ENCODE data around the gene MAP3K4. TPM values are rescaled to one million over a fixed set of nuclear protein-coding genes. Genes with fewer than 3 reads are reported as not detected.
"Not testable (repeated sequence)": the region's sequence is repeated elsewhere in the genome, so short reads cannot be mapped to it uniquely, and the experiment has no call there.

MAP3K4 gene
- total RNA-seq, 1 experiment from 2014 or later, result 54.3 TPM

DNA sequence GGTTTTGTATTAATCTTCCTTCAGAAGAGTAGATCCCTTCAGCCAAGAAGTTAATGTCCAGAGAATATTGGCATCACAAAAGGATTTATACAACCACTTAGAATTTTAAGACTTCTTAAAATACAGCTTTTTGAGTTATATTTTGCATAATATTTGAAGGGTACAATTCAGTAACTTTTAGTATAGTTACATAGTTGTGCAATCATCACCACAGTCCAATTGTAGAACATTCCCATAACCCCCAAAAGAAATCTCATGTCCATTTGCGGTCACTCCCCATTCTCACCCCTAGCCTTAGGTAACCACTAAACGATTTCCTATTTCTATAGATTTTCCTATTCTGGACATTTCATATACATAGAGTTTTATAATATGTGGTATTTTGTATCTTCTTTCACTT is 126.4 kb downstream of the MAP3K4 start:
- H3K56ac ChIP-seq (ENCODE audit: insufficient read length, low read depth, low read length), result no peak overlapping the region
- peaks cover 59 to 90% (median 85%) of the 10 kb centered on the region in 3 experiments for H3K36me3 Mint-ChIP-seq (ENCODE audit: insufficient read depth in 1 of 3, low read depth in 3 of 3)

DNA sequence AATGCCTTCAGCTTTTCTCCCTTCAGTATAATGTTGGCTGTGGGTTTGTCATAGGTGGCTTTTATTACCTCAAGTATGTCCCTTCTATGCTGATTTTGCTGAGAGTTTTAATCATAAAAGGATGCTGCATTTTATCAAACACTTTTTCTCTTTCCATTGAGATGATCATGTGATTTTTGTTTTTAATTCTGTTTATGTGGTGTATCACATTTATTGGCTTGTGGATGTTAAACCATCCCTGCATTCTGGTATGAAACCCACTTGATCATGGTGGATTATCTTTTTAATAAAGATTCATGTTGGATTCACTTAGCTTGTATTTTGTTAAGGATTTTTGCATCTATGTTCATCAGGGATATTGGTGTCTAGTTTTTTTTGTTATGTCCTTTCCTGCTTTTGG is 131.8 kb downstream of the MAP3K4 start:
- H3K27ac Mint-ChIP-seq, result not testable (repeated sequence)

More for the DNA sequence above, 126.4 kb downstream of the MAP3K4 start:
- Histone ChIP-seq H3K27me3 (ENCODE audit: insufficient read depth, low read length) (no peaks in the 10 kb centered on the region), H3K18ac (ENCODE audit: insufficient read length, low read depth, low read length) (no peak overlapping the region), H2BK120ac (ENCODE audit: low read depth, low read length, poor library complexity, severe bottlenecking) (no peak overlapping the region), H3K27ac (ENCODE audit: insufficient read length, low read depth, low read length) (no peak overlapping the region), H2AK5ac (ENCODE audit: insufficient read length, low read length) (no peak overlapping the region), H2AFZ (ENCODE audit: low read length) (no peak overlapping the region), H3K23ac (ENCODE audit: insufficient read length, low read depth, low read length) (no peak overlapping the region), H3K4me2 (ENCODE audit: insufficient read depth, insufficient read length, low read length) (no peak overlapping the region), H2BK5ac (ENCODE audit: insufficient read length, low read length) (no peak overlapping the region), H4K20me1 (ENCODE audit: control insufficient read depth, insufficient read depth, insufficient read length) (no peaks in the 10 kb centered on the region), H3T11ph (ENCODE audit: low read length) (no peak overlapping the region), H3K79me2 (ENCODE audit: insufficient read depth, low read length) (no peaks in the 10 kb centered on the region), H3K4ac (ENCODE audit: low read depth, low read length) (no peak overlapping the region), H2BK12ac (ENCODE audit: insufficient read length, low read depth, low read length) (no peak overlapping the region), H3K9ac (ENCODE audit: extremely low read depth, insufficient read length, low read length) (no peak overlapping the region), H4K5ac (ENCODE audit: insufficient read length, low read depth, low read length) (no peak overlapping the region), H2BK15ac (ENCODE audit: low read depth, low read length) (no peak overlapping the region), H4K8ac (replicated peaks; ENCODE audit: insufficient read length, low read depth, low read length) (no peak overlapping the region), H3K23me2 (ENCODE audit: insufficient read length, low read depth, low read length, poor library complexity, severe bottlenecking) (no peaks in the 10 kb centered on the region), H3K14ac (ENCODE audit: insufficient read depth, low read length) (no peak overlapping the region), H4K91ac (ENCODE audit: insufficient read length, low read depth, low read length) (no peak overlapping the region), H3K79me1 (ENCODE audit: insufficient read depth, low read depth, low read length, poor library complexity, severe bottlenecking) (no peaks in the 10 kb centered on the region), H2BK20ac (ENCODE audit: low read depth, low read length, poor library complexity, severe bottlenecking) (no peak overlapping the region), H3K4me1 (ENCODE audit: insufficient read depth, low read length) (no peaks in the 10 kb centered on the region), H3K9me3 (ENCODE audit: control insufficient read depth, low read depth, low read length) (no peaks in the 10 kb centered on the region)
- DNase-seq, result no peak
- H3K4me1 Mint-ChIP-seq, result no peaks in the 10 kb centered on the region
- no CpG with 5 or more reads among the region's 2 CpGs for WGBS (ENCODE audit: extremely low coverage, insufficient read length, low lambda C conversion rate)
- no peak overlapping the region for H3K27ac Mint-ChIP-seq
- H3K27me3 Mint-ChIP-seq (ENCODE audit: low read depth), result no peaks in the 10 kb centered on the region
- H3K4me3 Mint-ChIP-seq, result no peak overlapping the region
- peaks cover 20 to 29% of the 10 kb centered on the region in 2 experiments for H3K9me3 Mint-ChIP-seq
- no peak for TF ChIP-seq CTCF (conservative IDR thresholded peaks at IDR 0.05)

More for the DNA sequence above, 131.8 kb downstream of the MAP3K4 start:
- H3K27ac ChIP-seq (ENCODE audit: insufficient read length, low read depth, low read length); H3K4ac ChIP-seq (ENCODE audit: low read depth, low read length); H3K4me1 Mint-ChIP-seq; H2AFZ ChIP-seq (ENCODE audit: low read length); H2BK15ac ChIP-seq (ENCODE audit: low read depth, low read length); H3K14ac ChIP-seq (ENCODE audit: insufficient read depth, low read length); H3K27me3 Mint-ChIP-seq (ENCODE audit: low read depth); H2AK5ac ChIP-seq (ENCODE audit: insufficient read length, low read length); H3K23me2 ChIP-seq (ENCODE audit: insufficient read length, low read depth, low read length, poor library complexity, severe bottlenecking); H2BK20ac ChIP-seq (ENCODE audit: low read depth, low read length, poor library complexity, severe bottlenecking); H3K4me1 ChIP-seq (ENCODE audit: insufficient read depth, low read length); H3K4me3 Mint-ChIP-seq; H3K79me1 ChIP-seq (ENCODE audit: insufficient read depth, low read depth, low read length, poor library complexity, severe bottlenecking); H3K56ac ChIP-seq (ENCODE audit: insufficient read length, low read depth, low read length); H2BK12ac ChIP-seq (ENCODE audit: insufficient read length, low read depth, low read length); H4K20me1 ChIP-seq (ENCODE audit: control insufficient read depth, insufficient read depth, insufficient read length); H4K5ac ChIP-seq (ENCODE audit: insufficient read length, low read depth, low read length); H2BK5ac ChIP-seq (ENCODE audit: insufficient read length, low read length); H3K79me2 ChIP-seq (ENCODE audit: insufficient read depth, low read length); H3K27me3 ChIP-seq (ENCODE audit: insufficient read depth, low read length); H4K8ac ChIP-seq (replicated peaks; ENCODE audit: insufficient read length, low read depth, low read length); H4K91ac ChIP-seq (ENCODE audit: insufficient read length, low read depth, low read length); H3K9ac ChIP-seq (ENCODE audit: extremely low read depth, insufficient read length, low read length); H3T11ph ChIP-seq (ENCODE audit: low read length); H3K4me2 ChIP-seq (ENCODE audit: insufficient read depth, insufficient read length, low read length); DNase-seq; H2BK120ac ChIP-seq (ENCODE audit: low read depth, low read length, poor library complexity, severe bottlenecking); H3K23ac ChIP-seq (ENCODE audit: insufficient read length, low read depth, low read length); H3K18ac ChIP-seq (ENCODE audit: insufficient read length, low read depth, low read length); H3K9me3 ChIP-seq (ENCODE audit: control insufficient read depth, low read depth, low read length): not testable (repeated sequence)
- H3K9me3 Mint-ChIP-seq, result peaks cover 66 to 80% of the 10 kb centered on the region in 2 experiments
- H3K36me3 Mint-ChIP-seq (ENCODE audit: insufficient read depth in 1 of 3, low read depth in 3 of 3), result peaks cover 91 to 100% (median 98%) of the 10 kb centered on the region in 3 experiments
